Measurements from ENCODE around the gene U2AF2.

U2AF2 gene

GRCh38 chr19:55667006-55667381, 12.2 kb downstream of the U2AF2 start:
- no peak for TF ChIP-seq CTCF (IDR thresholded peaks at IDR 0.05; ENCODE audit: insufficient read depth, low read length, poor library complexity, severe bottlenecking)
- no peaks in the 10 kb centered on the region for H3K27me3 ChIP-seq (replicated peaks; ENCODE audit: control insufficient read depth, insufficient read depth, low read length)
- H3K36me3 ChIP-seq (ENCODE audit: control insufficient read depth, insufficient read depth, low read length), result peaks cover 73% of the 10 kb centered on the region
- DNase-seq (ENCODE audit: extremely low read depth, insufficient read length), result no peak
- no peak overlapping the region for H3K4me3 ChIP-seq (replicated peaks; ENCODE audit: low read depth, low read length)

DNA sequence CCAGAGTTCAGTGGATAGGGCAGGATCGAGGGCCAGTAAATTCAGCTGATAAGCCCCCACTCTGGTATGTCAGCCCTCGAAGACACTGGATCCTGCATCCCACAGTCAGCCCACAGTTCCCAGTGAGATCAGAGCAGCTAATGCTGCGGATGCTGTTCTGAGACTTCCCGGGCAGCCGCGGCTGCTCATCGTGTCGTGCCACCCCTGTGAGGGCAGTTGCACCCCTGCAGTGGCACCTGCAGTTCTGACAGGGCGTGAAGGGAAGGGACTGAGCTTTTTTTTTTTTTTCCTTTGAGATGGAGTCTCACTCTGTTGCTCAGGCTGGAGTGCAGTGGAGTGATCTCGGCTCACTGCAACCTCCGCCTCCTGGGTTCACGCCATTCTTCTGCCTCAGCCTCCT, 12.7 kb downstream of the U2AF2 start:
- Histone ChIP-seq H3K36me3 (ENCODE audit: control insufficient read depth, insufficient read depth, low read length) (peaks cover 73% of the 10 kb centered on the region), H3K4me3 (replicated peaks; ENCODE audit: low read depth, low read length) (no peak overlapping the region), H3K27me3 (replicated peaks; ENCODE audit: control insufficient read depth, insufficient read depth, low read length) (no peaks in the 10 kb centered on the region)
- TF ChIP-seq CTCF (IDR thresholded peaks at IDR 0.05; ENCODE audit: insufficient read depth, low read length, poor library complexity, severe bottlenecking), result no peak
- DNase-seq (ENCODE audit: extremely low read depth, insufficient read length), result no peak

GRCh38 chr19:55667958-55668357, 13.1 kb downstream of the U2AF2 start:
- no peak for DNase-seq (ENCODE audit: extremely low read depth, insufficient read length)
- Histone ChIP-seq H3K4me3 (replicated peaks; ENCODE audit: low read depth, low read length) (no peak overlapping the region), H3K36me3 (ENCODE audit: control insufficient read depth, insufficient read depth, low read length) (peaks cover 69% of the 10 kb centered on the region), H3K27me3 (replicated peaks; ENCODE audit: control insufficient read depth, insufficient read depth, low read length) (no peaks in the 10 kb centered on the region)
- no peak for TF ChIP-seq CTCF (IDR thresholded peaks at IDR 0.05; ENCODE audit: insufficient read depth, low read length, poor library complexity, severe bottlenecking)

GRCh38 chr19:55668603-55669348, 13.9 kb downstream of the U2AF2 start:
- Histone ChIP-seq H3K36me3 (ENCODE audit: control insufficient read depth, insufficient read depth, low read length) (peaks cover 64% of the 10 kb centered on the region), H3K4me3 (replicated peaks; ENCODE audit: low read depth, low read length) (no peak overlapping the region), H3K27me3 (replicated peaks; ENCODE audit: control insufficient read depth, insufficient read depth, low read length) (no peaks in the 10 kb centered on the region)
- no peak for TF ChIP-seq CTCF (IDR thresholded peaks at IDR 0.05; ENCODE audit: insufficient read depth, low read length, poor library complexity, severe bottlenecking)
- peak; percentile 13 for DNase-seq (ENCODE audit: extremely low read depth, insufficient read length)

GRCh38 chr19:55669418-55670279, 14.8 kb downstream of the U2AF2 start:
- TF ChIP-seq CTCF (IDR thresholded peaks at IDR 0.05; ENCODE audit: insufficient read depth, low read length, poor library complexity, severe bottlenecking), result no peak
- Histone ChIP-seq H3K27me3 (replicated peaks; ENCODE audit: control insufficient read depth, insufficient read depth, low read length) (no peaks in the 10 kb centered on the region), H3K4me3 (replicated peaks; ENCODE audit: low read depth, low read length) (no peak overlapping the region), H3K36me3 (ENCODE audit: control insufficient read depth, insufficient read depth, low read length) (peaks cover 56% of the 10 kb centered on the region)
- peak; percentile 16 for DNase-seq (ENCODE audit: extremely low read depth, insufficient read length)
